NT2/D1 (cell line): ENCODE data around the gene MYO7A.

Experiments used
- SUZ12 ChIP-seq: IDR thresholded peaks from 2 replicates; pipeline ENCODE4 v1.6.1; 2011; ENCODE audit not compliant: insufficient read length, insufficient read depth; ENCODE audit errors: extremely low read depth
- YY1 ChIP-seq: IDR thresholded peaks from 2 replicates; pipeline ENCODE4 v1.6.1; 2011; ENCODE audit not compliant: insufficient read length, insufficient read depth
- ZNF274 ChIP-seq: IDR thresholded peaks from 2 replicates; pipeline ENCODE4 v1.6.1; 2011; ENCODE audit warnings: mild to moderate bottlenecking, low read depth, low read length

GRCh38 chr11:77212314-77213007 is 84.4 kb downstream of the MYO7A start:
- TF ChIP-seq SUZ12, result no peak
- no peak for TF ChIP-seq ZNF274
- no peak for TF ChIP-seq YY1
